GM03348 (cell line): ENCODE data around the gene GPHN.

Experiments
- DNase-seq: peaks from one replicate; pipeline ENCODE4 v3.0.0; 2012; ENCODE audit warnings: low spot score

The GPHN gene

DNA sequence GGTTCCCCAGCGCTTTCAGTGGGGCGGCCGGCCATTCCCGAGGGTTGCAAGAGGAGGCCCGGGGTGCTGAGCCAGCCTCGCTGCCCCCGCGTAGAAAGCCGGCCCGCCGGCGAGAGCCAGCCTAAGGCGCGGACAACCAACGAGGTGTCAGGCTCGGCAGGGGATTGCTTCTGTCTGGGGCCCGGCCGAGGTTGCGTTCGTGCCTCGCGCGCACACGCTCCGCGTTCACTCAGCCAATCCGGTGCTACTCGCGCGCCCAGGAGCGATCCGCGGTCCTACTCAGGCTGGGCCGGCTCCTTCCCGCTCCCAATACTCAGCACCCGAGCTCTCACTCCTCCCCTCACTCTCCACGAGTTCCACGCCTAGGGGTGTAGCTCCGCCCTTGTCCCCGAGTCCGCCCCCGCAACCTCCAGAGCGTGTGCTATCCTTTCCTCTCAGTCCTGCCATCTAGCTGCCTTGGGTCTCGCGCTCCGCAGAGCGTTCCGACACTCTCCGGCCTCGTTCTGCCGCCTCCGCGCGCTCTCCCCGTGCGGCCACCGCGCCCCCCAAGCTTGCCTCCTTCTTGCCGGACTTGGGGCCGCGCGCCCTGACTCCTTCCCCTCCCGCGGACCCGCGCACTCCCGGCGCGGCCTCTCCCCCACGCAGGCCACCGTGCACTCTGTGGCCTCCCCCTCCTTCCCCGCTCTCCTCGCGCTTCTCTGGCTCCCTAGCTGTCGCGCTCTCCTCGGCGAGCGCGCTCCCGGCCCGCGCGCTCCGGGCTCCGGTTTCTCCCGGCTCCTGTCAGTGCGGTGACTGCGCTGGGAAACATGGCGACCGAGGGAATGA, at the start of gene GPHN:
GPHN (plus strand) TSS at position 426 of the 825 bp plus-strand sequence.
- DNase-seq, result peak; percentile 97

DNA sequence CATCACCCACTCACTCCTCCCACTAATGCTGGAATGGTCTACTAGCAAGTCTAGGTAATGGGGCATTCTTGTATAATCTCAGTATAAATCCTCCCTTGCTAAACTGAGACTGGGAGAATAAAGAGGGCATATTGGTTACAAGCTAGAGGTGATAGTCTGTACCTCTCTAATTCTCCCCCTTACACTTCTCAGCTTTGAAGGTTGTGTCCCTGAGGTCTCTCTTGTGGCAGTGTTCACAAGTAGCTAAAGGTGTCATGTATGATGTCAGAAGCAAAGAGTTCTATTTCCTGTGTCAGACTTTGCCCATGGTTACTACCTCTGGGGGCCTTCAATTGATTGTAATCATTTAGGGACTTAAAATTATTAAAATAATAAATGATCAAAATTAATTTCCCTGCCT, 48.3 kb upstream of the GPHN start:
- DNase-seq, result no peak

DNA sequence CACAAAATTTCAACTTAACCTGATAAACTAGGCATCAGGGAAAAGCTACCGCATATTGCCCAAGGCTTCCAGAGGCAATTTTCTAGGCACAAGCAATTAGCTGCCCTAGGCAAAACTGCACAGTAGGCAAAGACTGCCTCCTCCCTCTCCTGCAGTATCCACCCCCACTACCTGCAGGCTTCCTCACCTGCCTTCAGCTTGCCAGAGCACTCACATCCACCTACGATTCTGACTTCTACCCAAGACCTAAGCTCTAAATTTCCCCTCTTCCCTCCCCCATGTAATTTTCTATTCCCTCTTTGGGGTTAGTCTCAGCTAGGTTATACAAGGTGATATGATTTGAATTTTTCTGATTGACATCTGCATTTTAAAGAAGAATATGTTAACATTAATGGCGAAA, 43.7 kb upstream of the GPHN start:
- no peak for DNase-seq

DNA sequence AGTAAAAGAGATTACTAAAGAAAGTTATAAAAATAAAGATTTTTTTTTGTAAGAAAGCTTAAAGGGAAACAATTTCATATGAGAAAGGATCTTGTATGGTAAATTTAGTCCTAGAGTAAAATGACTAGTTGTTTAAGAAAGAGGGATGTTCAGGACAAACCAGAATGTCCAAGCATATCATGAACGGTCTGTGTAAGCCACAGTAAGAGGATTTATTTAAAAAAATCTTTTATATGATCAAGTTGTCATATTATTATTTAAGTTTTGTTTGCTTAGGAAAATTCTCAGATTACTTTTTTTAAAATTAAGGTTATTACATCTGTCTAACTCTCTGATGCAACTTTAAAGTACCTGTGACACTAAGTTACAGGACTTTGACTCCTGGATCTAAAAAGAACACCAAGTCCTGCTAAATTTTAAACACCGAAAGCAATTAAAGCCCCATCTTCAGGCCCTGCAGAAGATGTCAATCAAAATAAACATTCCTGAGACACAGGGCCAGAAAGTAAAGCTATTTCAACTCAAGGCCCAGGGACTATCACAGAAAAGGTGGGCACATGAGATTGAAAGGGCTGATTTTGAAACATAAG, 39.1 kb upstream of the GPHN start:
- DNase-seq, result no peak

GRCh38 chr14:66471584-66471983, 36.4 kb upstream of the GPHN start:
- DNase-seq, result no peak

DNA sequence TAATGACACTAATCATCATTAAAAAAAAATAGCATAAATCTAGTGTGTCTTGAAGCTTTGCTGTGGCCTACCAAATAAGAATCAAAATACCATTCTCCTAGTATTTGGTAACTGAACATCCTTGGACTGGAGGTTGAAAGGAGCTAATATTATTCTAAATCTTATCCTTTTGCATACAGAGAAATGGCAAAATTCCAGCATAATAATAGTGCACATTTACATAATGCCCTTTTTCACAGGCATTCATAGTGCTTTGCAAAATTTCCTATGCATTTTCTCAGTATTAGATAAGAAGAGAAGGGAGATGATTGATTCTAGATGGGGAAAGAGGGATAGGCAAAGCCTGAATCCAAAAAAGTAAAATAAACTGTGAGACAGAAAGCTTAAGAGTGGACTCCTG, 35.7 kb upstream of the GPHN start:
- DNase-seq, result no peak

GRCh38 chr14:66473223-66473622, 34.7 kb upstream of the GPHN start:
- no peak for DNase-seq

- no peak for DNase-seq
Observed at GRCh38 chr14:66476964-66477363, 31.0 kb upstream of the GPHN start.

- no peak for DNase-seq
Observed at GRCh38 chr14:66477567-66477966, 30.4 kb upstream of the GPHN start.

GRCh38 chr14:66482873-66483272, 25.1 kb upstream of the GPHN start:
- no peak for DNase-seq

GRCh38 chr14:66483322-66483721, 24.6 kb upstream of the GPHN start:
- DNase-seq, result no peak

DNA sequence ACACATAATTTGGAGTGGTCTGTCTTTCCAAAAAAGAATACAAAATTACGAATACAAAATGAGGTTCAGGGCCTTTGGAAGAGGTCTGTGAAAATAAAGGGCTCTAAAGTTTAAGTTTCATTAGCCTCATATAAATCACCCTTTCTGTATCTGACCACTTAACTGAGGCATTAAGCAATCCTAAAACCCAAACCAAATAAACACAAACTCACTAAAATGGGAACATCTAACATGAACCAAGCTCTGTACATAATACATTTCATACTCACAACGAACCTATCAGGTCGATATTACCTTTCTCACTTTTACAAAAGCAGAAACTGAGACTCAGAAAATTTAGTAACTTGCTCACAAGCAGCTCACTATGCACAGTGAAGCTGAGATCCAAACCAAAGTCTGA, 22.9 kb upstream of the GPHN start:
- no peak for DNase-seq

GRCh38 chr14:66485910-66486421, 22.0 kb upstream of the GPHN start, which contains the start of gene CCDC196:
CCDC196 (plus strand) TSS chr14:66486371; CDS start chr14:66486503, 132 bp downstream.
- no peak for DNase-seq

DNA sequence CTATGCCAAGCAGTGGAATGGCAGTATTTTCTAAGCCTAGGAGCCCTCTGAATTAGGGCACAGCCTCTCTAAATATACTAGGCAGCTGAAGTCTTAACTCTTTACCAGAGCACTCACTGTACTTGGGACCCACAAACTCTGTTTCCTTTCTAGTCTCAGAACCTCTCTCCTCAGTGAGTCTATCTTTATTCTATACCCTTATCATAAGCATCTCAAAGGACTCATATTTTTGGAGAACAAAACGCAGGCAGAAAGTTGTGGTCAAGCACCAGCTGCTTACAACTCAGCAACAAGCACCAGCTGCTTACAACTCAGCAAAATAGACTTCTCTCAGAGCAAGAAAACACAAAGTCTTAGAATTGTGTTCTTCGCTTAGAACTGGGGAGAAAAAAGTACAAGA, 20.8 kb upstream of the GPHN start:
- no peak for DNase-seq

- DNase-seq, result no peak
Observed at GRCh38 chr14:66490143-66491111, 17.5 kb upstream of the GPHN start.

DNA sequence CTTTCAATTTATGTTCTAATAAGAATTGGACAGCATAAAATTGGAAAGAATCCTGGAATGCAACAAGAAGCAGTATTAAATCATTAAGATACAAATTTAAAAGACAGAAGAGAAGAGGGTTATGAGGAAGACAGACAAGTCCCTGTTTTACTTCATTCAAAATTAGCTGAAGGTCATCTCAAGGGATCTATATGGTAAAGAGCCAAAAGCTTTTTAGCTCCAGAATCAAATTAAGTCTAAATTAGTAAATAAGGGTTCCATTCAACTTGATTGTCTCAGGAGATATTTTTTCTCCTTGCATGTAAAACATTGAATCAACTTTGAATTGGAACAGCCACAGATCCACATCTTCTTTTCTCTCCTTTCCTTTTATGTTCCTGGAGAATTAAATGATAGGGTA, 14.2 kb upstream of the GPHN start:
- no peak for DNase-seq

GRCh38 chr14:66495218-66496098, 12.5 kb upstream of the GPHN start:
- peak; percentile 69 for DNase-seq

DNA sequence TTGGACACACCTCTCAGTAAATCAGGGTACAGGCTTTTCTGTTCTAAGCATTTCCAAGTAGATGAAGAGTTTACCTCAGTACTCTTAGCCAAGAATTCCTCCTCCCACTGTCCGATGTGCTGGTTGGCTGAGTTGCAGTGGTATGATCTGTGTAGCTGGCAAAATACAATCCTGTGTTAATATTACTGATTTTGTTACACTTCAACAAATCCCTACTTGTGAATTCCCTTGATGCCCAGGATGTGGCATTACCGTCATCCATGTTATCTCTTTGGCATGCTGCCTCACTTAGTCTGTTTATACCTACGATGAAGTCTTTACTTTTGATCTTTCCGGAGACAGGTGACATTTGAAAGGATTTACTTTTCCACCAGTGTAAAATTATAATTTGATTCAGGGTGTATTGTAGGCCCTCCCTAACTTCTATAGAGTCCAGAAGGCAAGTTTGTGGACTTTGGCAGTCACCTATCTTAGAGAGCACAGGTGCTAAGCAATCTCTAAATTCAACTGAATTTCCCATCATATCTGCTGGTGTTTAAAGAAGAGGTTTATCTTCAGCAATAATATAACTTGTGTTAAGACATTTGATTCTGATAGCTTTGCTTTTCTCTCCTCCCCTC, 11.6 kb upstream of the GPHN start:
- no peak for DNase-seq

DNA sequence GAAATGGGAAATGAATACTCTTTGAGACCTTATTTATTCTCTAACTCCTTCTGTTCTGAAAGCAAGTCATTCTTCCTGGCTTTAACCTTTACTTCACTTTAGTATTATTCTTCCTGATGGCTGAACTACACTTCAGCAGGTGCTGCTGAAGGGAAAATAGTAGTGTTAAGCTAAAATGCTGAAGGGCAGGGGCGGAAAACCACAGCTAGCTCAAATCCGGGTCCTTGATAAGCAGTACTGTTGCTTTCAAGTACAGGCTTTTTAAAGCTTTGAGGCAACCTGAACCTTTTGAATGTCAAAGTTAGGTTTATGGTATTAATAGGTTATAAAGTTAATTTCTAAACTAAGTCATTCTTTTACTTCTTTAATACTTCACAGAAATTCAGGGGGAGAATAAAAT, 11.0 kb upstream of the GPHN start:
- no peak for DNase-seq

GRCh38 chr14:66498311-66498710, 9.6 kb upstream of the GPHN start:
- no peak for DNase-seq

DNA sequence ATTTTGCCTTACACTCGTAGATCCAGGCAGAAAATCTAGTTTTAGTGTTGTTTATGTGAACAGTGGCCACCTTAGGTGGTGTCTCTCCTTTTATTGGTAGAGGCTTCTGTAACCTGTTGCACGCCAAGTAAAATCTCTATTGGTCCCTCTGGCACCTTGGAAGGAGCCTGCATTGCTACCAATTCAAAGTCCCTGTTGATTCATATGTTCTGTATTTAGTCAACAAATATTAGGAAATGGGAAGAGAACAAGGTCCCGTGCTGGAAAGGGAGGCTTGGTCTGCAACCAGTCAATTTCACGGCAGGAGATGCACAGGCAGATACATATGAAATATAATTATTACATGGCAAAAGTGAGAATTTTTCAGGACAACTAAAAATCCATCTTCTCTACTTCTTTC, 6.4 kb upstream of the GPHN start:
- no peak for DNase-seq
